ENCODE measurements around the gene NOC4L. TPM values are rescaled to one million over a fixed set of nuclear protein-coding genes. Genes with fewer than 3 reads are reported as not detected.

NOC4L gene
- polyA plus RNA-seq, 3 donors: 7.3 to 18.0 (median 17.9) TPM

DNA sequence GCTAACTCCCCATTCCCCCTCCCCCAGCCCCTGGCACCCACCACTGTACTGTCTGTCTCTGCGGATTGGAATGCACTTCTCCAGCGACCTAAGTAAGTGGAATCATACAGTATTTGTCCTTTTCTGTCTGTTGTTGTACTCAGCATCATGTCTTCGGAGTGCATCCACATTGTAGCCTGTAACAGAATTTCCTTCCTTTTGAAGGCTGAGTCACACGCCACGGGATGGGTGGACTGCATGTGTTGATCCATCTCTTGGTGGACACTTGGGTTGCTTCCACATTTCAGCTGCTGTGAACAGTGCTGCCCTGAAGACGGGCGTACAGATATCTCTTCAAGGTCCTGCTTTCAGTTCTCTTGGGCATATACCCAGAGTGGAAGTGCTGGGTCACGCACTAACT, 34.5 kb upstream of the NOC4L start:
- Histone ChIP-seq H2AFZ (ENCODE audit: insufficient read depth, low read depth, low read length, poor library complexity, severe bottlenecking) (no peak overlapping the region), H3K36me3 (replicated peaks in 1 of 2; ENCODE audit: control insufficient read depth in 1 of 2, insufficient read depth in 2 of 2, low read length in 2 of 2) (peaks cover 29 to 67% of the 10 kb centered on the region in 2 donors), H3K4me2 (replicated peaks; ENCODE audit: extremely low read depth, low read length, poor library complexity, severe bottlenecking) (no peak overlapping the region), H3K9ac (ENCODE audit: insufficient read depth, low read length, poor library complexity, severe bottlenecking) (no peak overlapping the region), H3K27me3 (ENCODE audit: control insufficient read depth in 2 of 2, insufficient read depth in 2 of 2, low read length in 2 of 2) (no peaks in the 10 kb centered on the region), H3K79me2 (ENCODE audit: insufficient read depth, low read length) (no peaks in the 10 kb centered on the region), H4K20me1 (ENCODE audit: insufficient read depth, low read length) (no peaks in the 10 kb centered on the region), H3K27ac (ENCODE audit: low read depth in 1 of 2, low read length in 2 of 2) (no peak overlapping the region), H3K4me3 (replicated peaks in 1 of 3; ENCODE audit: low read depth in 2 of 3, low read length in 3 of 3) (no peak overlapping the region), H3K9me3 (replicated peaks in 1 of 2; ENCODE audit: control insufficient read depth in 1 of 2, insufficient read depth in 1 of 2, low read length in 2 of 2) (no peaks in the 10 kb centered on the region), H3K4me1 (ENCODE audit: control insufficient read depth in 1 of 2, insufficient read depth in 2 of 2, low read length in 2 of 2) (no peaks in the 10 kb centered on the region)
- Mint-ChIP-seq H3K27me3 (ENCODE audit: low read depth in 3 of 3) (no peaks in the 10 kb centered on the region), H3K27ac (no peak overlapping the region), H3K9me3 (no peaks in the 10 kb centered on the region), H3K4me1 (no peaks in the 10 kb centered on the region), H3K36me3 (peaks cover 41 to 67% of the 10 kb centered on the region in 2 donors), H3K4me3 (no peak overlapping the region)
- intact Hi-C loops (cut with micrococcal nuclease): no loop called here
- TF ChIP-seq, protein P1, sequence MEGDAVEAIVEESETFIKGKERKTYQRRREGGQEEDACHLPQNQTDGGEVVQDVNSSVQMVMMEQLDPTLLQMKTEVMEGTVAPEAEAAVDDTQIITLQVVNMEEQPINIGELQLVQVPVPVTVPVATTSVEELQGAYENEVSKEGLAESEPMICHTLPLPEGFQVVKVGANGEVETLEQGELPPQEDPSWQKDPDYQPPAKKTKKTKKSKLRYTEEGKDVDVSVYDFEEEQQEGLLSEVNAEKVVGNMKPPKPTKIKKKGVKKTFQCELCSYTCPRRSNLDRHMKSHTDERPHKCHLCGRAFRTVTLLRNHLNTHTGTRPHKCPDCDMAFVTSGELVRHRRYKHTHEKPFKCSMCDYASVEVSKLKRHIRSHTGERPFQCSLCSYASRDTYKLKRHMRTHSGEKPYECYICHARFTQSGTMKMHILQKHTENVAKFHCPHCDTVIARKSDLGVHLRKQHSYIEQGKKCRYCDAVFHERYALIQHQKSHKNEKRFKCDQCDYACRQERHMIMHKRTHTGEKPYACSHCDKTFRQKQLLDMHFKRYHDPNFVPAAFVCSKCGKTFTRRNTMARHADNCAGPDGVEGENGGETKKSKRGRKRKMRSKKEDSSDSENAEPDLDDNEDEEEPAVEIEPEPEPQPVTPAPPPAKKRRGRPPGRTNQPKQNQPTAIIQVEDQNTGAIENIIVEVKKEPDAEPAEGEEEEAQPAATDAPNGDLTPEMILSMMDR (IDR thresholded peaks at IDR 0.05): no peak
- DNase-seq: no peak
- 83% methylated on average over 7 of the region's 8 CpGs for WGBS (ENCODE audit: insufficient coverage)

DNA sequence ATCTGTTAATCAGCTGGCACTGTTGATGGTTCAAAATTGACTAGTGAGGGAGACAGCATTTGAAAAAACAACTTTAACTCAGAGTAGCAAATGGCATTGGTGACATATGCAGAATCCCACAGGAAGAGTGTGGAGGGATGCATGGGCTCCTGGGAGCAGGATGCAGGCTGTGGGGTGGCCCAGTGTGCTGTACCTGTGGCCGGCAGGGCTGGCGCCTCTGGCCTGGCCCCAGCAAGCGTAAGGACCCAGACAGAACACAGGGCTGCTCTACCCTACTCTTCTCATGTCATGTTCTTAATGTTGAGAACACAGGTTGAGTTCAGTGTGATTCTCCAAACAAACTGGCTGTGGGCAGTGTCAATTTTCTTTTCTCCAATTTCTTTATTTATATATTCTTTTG, 33.6 kb upstream of the NOC4L start:
- Histone ChIP-seq H3K9me3 (replicated peaks in 1 of 2; ENCODE audit: control insufficient read depth in 1 of 2, insufficient read depth in 1 of 2, low read length in 2 of 2) (no peaks in the 10 kb centered on the region), H3K27ac (ENCODE audit: low read depth in 1 of 2, low read length in 2 of 2) (no peak overlapping the region), H3K36me3 (replicated peaks in 1 of 2; ENCODE audit: control insufficient read depth in 1 of 2, insufficient read depth in 2 of 2, low read length in 2 of 2) (peaks cover 35 to 70% of the 10 kb centered on the region in 2 donors), H3K27me3 (ENCODE audit: control insufficient read depth in 2 of 2, insufficient read depth in 2 of 2, low read length in 2 of 2) (no peaks in the 10 kb centered on the region), H3K79me2 (ENCODE audit: insufficient read depth, low read length) (no peaks in the 10 kb centered on the region), H3K4me2 (replicated peaks; ENCODE audit: extremely low read depth, low read length, poor library complexity, severe bottlenecking) (no peak overlapping the region), H3K9ac (ENCODE audit: insufficient read depth, low read length, poor library complexity, severe bottlenecking) (no peak overlapping the region), H3K4me3 (replicated peaks in 1 of 3; ENCODE audit: low read depth in 2 of 3, low read length in 3 of 3) (no peak overlapping the region), H3K4me1 (ENCODE audit: control insufficient read depth in 1 of 2, insufficient read depth in 2 of 2, low read length in 2 of 2) (no peaks in the 10 kb centered on the region), H2AFZ (ENCODE audit: insufficient read depth, low read depth, low read length, poor library complexity, severe bottlenecking) (no peak overlapping the region), H4K20me1 (ENCODE audit: insufficient read depth, low read length) (no peaks in the 10 kb centered on the region)
- Mint-ChIP-seq H3K27me3 (ENCODE audit: low read depth in 3 of 3) (no peaks in the 10 kb centered on the region), H3K36me3 (peaks cover 43 to 69% of the 10 kb centered on the region in 2 donors), H3K9me3 (no peaks in the 10 kb centered on the region), H3K27ac (peak overlapping the region in 2 of 7 donors; percentile 14 to 35), H3K4me3 (no peak overlapping the region), H3K4me1 (no peaks in the 10 kb centered on the region)
- no CpG with 5 or more reads among the region's 3 CpGs for WGBS (ENCODE audit: insufficient coverage)
- DNase-seq: no peak
- intact Hi-C loops (cut with micrococcal nuclease): no loop called here
- TF ChIP-seq, protein P1 (IDR thresholded peaks at IDR 0.05): no peak

Data from CD14-positive monocyte (primary cell).